IPS-11a (cell line): ENCODE data around the gene RAD51B.

Source experiments
- H3K4me3 ChIP-seq: one replicate; pipeline ENCODE4 v1.5.1; 2013; ENCODE audit warnings: low read depth, low read length, control low read depth

Gene RAD51B

DNA sequence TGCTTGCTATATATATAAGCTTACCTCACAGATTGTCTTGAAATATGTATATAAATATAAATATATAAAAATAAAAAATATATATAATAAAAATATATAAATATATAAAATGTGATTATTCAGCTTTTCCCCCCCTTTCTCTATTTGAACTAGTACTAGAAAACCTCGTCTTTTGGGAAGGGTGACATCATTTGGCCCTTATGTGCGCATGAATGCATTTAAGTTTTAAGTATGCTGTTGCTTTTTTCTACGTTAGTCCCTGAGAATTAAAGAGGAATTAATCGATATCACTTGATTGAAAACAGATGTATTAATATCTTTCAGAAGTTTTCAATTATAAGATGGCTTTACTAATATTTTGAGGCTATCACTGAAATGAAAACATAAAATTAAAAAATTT lies 69.9 kb downstream of the RAD51B start:
- no peak overlapping the region for H3K4me3 ChIP-seq

DNA sequence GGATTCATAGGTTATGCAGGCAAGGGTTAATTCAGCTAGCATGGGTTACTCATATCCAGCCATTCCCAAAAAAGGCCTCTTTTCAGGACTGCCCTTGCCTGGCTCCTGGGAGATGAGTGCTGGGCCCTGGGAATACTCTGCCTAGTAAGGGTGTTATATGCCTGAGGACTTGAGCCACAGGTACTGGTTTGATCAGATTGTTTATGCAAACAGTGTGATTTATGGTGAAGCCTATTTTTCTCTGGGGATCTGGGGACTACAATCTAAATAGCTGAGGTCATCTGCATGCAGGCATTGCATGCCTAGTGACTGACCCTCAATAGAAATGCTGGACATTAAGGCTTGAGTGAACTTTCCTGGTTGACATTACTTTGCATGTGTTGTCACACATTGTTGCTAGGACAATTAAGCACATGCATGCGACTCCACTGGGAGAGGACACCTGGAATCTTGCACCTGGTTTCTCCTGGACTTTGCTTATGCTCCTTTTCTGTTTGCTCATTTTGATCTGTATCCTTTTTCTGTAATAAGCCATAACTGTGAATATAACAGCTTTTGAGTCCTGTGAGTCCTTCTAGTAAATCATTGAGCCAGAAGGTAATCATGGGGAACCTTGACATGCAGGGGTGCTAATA lies 73.0 kb downstream of the RAD51B start:
- H3K4me3 ChIP-seq = no peak overlapping the region

DNA sequence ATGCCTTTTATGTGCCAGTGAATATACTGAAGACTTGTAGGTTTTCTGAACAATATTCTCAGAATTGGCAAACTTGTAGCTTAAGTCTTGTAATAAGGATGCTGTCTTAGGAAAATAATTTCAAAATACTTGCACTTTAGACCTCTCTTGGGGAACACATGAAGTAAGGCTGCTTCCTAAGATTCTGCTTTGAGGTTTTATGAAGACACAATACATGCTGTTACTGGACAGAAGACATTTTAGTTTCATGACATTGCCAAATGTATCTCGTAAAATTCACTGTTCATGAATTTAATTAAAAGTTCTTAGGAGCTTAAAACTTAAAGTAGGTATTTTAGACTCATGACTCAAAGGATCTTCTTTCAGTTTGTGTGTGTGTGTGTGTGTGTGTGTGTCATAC lies 80.7 kb downstream of the RAD51B start:
- H3K4me3 ChIP-seq = no peak overlapping the region

DNA sequence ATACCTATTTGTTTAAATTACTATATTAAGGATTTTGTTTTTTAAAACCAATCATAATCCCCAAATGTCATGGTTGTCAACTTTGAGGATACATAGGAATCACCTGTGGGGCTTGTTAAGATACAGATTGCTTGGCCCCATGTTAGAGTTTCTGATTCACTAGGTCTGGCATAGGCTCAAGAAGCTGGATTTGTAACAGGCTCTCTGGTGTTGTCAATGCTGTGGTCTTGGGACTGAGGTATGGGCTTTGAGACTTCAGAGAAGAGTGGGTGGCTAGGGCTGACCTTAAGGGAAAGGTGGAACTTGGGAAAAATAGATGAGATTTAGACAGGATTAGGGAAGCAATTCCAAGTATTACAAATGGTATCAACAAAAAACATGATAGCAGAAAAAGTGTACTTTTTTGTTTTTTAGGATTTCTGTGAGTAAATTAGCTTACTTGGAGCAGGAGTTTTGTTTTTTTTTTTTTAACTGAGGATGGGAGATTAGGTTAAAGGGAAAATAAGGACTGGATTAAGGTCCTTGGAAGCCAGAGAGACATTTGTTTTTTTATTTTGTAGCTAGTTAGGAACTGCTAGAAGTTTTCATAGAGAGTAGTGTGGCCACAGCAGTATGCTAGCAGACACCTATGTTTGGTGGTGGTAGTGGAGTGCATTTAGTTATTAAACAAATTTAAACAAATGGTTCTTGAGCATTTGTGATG lies 88.6 kb downstream of the RAD51B start:
- no peak overlapping the region for H3K4me3 ChIP-seq

DNA sequence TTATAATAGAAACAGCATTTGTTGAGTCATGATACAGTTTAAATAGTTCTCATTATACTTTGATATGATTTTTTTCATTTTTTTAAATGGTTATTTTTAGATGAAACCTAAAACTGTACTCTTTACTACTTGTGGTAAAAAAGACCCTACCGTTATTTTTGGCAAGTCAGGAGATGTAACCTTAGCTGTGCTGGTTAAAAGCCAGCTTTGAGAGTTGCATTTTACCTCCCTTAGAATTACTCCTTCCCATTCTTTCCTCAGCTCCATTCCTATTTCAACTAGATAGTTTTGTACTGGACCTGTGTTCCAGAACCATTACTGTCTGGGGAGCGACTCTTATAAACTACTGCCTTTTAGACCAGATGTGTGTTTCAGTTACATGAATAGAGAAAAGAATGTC lies 92.0 kb downstream of the RAD51B start:
- H3K4me3 ChIP-seq = no peak overlapping the region

DNA sequence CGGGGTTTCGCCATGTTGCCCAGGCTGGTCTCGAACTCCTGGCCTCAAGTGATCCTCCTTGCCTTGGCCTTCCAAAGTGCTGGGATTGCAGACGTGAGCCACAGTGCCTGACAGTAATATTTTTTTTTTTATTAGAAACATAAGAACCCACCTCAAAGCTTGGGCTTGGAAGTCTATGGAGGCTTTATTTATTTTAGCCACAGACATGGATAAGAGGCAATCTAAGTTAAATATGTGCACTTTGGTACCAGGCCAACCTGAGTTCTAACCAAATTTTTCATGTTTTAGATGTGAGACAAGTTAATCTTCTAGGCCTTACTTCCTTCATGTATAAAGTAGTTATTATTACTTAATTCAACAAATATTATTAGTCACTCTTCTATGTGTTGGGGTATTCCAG lies 96.9 kb downstream of the RAD51B start:
- no peak overlapping the region for H3K4me3 ChIP-seq

DNA sequence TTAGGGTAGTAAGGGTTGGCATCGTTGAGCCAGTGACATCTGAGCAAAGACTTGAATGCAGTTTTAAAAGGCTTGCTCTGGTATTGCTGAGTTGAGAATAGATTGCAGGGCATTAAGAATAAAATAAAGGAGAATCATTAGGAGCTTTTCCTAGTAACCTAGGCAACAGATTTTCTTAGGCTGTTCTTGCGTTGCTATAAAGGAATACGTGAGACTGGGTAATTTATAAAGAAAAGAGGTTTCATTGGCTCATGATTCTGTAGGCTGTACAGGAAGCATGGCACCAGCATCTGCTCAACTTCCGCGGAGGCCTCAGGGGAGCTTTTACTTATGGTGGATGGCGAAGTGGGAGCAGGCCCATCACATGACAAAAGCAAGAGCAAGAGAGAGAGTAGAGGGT lies 97.4 kb downstream of the RAD51B start:
- no peak overlapping the region for H3K4me3 ChIP-seq

DNA sequence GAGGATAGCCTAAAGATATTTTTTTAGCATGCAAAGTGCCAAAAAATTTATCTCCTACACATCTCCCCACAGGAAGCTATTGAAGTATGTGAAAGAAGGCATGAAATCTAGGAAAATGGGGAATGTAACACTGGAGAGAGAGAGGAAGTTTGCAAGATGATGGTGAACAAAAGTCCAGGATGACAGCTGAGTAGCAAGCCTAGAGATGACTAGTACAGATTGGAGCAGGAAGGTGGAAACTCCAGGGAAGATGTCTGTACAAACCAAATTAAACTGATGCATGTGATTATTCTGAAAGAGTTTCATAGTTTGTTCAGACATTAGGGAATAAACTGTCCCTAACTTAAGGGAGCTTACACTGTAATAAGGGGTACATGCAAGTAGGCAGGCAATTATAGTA lies 99.3 kb downstream of the RAD51B start:
- no peak overlapping the region for H3K4me3 ChIP-seq

DNA sequence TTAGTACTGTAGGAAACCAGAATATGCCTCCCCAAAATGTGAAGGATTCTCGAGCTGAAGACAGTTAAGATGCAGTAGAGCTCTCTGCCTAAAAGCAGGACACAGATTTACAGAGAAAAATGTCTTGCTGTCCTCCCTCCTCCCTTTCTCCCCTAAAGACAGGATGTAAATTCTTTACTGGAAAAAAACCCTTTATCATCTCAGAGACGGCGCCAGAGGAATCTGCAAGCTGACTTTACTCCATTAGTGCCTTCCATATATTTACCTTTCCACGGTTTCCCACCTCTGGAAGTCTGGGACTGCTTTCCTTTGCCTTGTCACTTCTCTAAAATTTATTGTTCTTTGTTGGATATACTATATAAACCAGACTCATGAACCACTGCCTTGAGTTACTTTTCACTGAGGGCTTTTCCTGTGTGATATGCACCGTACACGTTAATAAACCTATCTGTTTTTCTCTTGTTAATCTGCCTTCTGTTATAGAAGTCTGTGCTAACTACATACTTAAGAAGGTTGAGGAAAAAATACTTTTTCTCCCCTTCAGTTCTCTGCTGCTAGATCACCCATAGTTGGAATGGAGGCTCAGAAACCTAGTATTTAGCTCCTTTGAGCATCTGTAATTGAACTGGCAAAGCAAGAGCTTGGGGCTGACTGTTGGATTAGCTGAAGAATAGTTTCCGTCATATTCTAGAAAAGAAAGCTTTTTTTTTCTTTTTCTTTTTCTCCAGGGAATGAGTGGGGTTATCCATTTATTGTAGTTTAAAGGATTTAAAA lies 99.9 kb downstream of the RAD51B start:
- no peak overlapping the region for H3K4me3 ChIP-seq

DNA sequence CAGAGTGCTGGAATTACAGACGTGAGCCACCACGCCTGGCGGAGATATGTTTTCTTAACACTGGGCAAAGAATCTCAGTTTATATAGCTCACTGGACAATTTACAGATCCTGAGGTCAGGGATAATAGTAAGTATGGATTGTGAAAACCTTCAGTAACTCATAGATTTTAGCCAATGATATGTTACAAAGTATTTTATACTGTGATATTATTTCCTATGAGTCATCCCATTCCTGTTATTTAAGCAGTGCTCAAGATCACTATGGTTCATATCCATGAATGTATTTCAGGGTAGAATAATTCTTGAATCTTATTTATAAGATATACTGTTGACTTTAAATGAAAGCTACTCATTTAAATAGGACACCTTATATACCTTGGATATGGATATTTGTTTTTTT lies 107.2 kb downstream of the RAD51B start:
- H3K4me3 ChIP-seq = no peak overlapping the region

DNA sequence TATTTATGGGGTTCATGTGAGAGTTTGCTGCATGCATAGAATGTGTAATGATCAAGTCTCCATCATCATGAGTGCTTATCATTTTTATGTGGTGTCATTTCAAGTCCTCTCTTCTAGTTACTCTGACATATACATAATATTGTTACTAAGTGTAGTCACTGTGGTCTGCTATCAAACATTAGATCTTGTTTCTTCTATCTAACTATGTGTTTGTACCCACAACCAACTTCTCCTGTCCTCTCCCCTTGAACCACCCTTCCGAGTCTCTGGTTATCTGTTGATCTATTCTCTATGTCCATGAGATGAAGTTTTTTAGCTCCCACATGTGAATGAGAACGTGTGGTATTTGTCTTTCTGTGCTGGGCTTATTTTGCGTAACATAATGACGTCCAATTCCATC lies 107.7 kb downstream of the RAD51B start:
- no peak overlapping the region for H3K4me3 ChIP-seq

DNA sequence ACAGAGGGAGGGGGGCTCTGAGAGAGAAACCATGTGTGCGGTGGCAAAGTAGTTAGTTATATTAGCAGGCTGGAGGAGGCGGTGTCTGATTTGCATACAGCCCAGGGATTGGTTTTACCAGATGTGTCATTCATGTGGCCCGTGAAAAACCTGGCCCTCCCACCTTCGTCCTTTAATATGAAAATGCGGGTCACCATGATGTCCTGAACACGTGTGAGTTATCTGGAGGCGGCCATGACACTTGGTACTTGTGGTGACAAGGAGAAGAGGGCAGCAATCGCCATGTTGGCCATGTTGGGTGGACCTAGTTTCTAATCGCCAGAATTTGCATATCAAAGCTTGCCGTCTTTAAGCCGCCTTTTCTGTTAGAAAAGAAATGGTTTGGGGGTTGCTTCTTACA lies 108.8 kb downstream of the RAD51B start:
- no peak overlapping the region for H3K4me3 ChIP-seq

DNA sequence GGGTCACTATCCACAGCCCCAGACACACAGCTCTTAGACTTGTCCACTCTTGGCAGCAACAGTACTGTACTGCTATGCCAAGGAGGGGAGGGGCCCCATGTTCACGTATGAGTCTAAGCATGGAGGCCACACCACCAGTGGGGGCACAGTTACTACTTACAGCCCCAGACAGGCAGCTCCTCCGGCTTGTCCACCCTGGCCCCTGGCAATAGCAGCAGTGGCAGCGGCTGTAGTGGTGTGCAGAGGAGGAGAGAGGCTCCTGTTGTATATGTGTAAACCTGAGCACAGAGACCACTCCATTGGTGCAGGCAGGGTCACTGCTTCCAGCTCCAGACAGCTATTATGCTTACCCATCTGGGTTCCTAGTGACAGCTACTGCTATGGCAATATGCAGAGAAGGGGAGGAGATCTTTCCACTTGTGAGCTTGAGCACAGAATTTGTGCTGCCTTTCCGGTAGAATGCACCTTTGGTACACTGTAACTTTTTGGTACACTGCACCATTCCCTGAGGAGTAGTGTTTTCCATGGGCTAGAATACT lies 113.2 kb downstream of the RAD51B start:
- no peak overlapping the region for H3K4me3 ChIP-seq

DNA sequence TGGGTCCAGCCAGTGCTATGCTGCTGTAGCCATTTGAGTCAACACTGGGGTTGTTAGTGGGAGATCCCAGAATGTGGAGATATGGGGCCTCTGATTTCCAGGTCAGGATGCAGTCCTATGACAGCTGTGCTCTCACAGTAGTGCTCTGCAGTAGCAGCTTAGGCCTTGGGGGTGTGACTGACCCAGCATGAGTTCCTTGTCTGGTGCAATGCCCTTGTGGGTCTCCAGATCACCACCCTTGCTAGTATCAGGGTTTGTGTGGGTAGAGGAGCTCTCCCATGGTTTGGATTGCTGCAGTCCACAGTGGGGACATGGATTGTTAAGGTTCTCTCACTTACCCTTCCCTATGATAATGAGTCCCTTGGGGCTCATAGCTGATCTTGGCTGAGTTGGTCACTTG lies 113.7 kb downstream of the RAD51B start:
- H3K4me3 ChIP-seq = no peak overlapping the region

DNA sequence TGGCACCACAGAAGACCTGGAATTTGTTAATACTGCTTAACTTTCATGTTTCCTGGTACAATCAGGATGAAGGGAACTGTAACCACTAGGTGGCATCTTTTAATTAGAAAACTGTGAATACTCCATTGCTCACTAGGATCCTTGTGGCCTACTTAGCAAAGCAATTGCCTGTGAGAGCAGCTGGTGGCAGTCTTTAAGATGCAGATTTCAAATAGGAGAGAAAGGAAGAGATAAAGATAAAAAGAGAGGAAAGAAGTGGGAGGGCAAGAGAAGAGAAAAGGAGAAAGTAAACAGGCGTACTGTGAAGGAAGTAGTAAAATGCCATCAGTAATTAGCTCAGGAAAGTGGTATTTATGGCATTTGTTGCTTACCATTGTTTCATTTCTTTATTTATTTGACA lies 114.5 kb downstream of the RAD51B start:
- no peak overlapping the region for H3K4me3 ChIP-seq

DNA sequence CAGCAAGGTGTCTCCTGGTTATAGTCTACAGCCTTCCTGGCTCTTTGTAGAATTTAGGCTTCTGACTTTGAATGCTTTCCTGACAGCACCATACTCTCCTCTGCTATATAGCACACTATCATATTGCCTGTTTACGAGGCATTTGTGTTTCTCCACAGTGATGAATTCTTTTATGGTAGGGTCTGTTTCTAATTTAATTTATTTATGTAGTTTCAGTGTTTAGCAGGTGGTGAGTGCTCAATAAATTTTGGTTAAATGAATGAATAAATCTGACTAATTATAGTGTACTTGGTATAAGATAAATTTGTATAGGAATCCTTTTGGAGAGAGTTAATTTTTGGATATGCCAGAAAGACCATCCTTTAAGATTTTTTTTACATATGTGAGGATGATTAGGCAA lies 115.3 kb downstream of the RAD51B start:
- no peak overlapping the region for H3K4me3 ChIP-seq

DNA sequence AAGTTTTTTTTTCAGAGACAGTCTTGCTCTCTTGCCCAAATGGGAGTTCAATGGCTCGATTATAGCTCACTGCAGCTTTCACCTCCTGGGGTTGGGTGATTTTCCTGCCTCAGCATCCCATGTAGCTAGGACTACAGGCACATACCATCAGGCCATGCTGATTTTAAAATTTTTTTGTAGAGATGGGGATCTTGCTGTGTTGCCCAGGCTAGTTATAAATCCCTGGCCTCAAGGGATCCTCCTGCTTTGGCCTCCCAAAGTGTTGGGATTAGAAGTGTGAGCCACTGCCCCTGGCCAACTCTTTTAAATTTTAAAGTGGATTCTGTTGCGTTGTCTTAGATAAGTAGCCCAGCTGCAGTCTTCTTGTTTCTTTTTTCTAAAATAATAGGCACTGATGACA lies 115.8 kb downstream of the RAD51B start:
- H3K4me3 ChIP-seq = no peak overlapping the region

DNA sequence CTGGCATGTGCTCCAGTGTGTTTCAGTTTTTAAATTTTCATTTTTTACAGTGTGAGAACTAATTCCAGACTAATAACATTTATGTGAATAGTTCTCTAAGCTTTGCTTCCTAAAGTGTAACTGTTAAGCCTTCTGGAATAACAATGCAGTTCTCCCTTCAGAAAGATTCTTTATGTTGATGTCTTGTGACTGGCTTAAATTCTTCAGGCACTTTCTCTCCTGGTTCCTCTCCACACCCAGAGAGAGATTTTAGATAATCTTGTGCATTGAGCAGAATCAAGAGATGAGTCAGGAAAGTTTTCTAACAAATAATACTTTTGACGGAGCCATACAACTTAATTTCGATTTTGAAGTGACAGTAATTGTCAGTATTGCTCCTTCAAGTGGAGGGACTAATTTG lies 118.5 kb downstream of the RAD51B start:
- H3K4me3 ChIP-seq = no peak overlapping the region

DNA sequence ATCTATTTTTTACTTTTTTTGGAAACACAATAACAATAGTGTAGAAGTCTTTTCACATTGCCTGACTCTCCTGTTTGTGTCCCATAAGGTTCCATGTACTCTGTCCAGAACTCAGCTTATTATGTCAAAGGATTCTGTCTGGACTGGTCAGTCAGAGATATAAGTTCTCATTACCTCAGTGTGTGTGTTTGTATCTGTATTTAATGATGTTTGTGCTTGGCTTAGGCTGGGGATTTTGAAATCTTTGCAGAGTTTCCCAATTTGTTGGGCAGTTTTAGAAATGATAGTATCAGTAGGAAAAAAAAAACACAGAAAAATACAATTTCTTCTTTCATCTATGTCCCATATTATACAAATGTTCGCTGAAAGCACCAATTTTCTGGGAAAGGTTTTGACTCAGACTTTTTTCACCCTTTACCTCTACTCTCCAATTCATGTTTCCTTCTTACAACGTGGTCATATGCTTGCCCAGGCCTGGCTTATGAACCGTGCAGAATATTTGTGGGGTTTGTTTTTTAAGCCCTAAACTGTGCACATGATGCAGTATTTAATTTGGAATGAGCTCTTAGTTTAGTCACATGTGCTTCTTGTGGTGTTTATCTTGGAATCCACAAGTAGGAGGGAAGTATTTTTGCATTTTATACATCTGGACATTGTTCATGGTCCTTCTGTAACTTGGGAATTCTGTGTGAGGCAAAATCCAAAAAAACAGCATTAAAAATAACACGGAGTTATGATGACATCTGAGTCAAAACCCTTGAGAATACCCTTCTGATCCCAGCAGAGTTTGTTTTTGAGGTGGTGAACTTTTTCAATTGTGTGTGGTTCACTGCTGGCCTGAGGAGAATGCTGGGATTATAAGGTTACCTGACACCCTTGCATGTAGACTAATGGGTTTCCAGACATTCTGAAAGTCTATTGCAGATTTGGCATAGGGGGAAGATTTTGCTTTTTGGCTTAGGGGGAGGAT lies 121.2 kb downstream of the RAD51B start:
- no peak overlapping the region for H3K4me3 ChIP-seq

DNA sequence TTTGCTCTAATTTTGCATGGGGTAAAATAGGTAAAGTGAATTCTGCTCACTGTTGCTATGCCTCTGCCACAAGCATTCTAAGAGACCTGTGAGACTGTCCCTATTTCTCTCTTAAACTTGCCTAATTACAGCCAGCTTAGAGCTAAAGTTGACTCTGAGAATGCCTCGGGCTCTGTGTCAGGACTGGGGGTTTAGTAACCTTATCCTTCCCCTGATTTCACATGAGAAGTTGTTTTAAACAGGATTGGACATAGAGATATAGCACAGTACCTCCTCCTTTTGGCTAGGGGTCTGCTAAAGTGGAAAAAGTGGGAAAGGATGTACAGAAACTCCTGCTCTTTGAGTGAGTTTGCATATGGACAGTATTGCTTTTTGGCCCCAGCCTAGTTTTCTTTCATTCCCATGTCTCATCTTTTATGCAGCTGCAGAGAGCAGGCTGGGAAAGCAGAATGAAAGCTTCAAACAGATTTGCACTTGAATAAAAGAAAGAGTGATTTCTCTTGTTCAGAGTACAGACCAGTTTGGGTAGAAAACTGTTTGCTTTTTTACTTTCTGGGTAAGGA lies 122.0 kb downstream of the RAD51B start:
- H3K4me3 ChIP-seq = no peak overlapping the region
